Astrocyte of the cerebellum (primary cell): ENCODE results near the gene PRODH2.
"Not testable (repeated sequence)": the region's sequence is repeated elsewhere in the genome, so short reads cannot be mapped to it uniquely, and the experiment has no call there.

Source experiments
- DNase-seq: peaks from one replicate; pipeline ENCODE4 v3.0.0-alpha.2; 2011; ENCODE audit warnings: low read depth
- H3K4me3 ChIP-seq: 2 replicates; pipeline ENCODE4 v1.5.1; 2011; ENCODE audit warnings: mild to moderate bottlenecking, low read depth, low read length, moderate library complexity
- CTCF ChIP-seq: IDR thresholded peaks from 2 replicates; pipeline ENCODE4 v1.5.1; 2012; ENCODE audit warnings: low read length, low read depth, moderate library complexity, mild to moderate bottlenecking; ENCODE audit errors: missing control alignments
- in situ Hi-C: cut with HindIII; loops from 2 replicates; pipeline ENCODE4 v1.10.0; 2017; ENCODE audit warnings: low sequenced_read_pairs

The PRODH2 gene

GRCh38 chr19:35796645-35797542 is 15.8 kb downstream of the PRODH2 start:
- no peak overlapping the region for H3K4me3 ChIP-seq
- no peak for DNase-seq
- TF ChIP-seq CTCF = no peak
- in situ Hi-C loops = no loop called here

GRCh38 chr19:35795564-35795963 is 17.1 kb downstream of the PRODH2 start:
- in situ Hi-C loops, DNase-seq, H3K4me3 ChIP-seq: not testable (repeated sequence)

GRCh38 chr19:35793381-35794165 is 19.1 kb downstream of the PRODH2 start:
- no peak overlapping the region for H3K4me3 ChIP-seq
- no peak for TF ChIP-seq CTCF
- DNase-seq = no peak

GRCh38 chr19:35792888-35793287 is 19.8 kb downstream of the PRODH2 start:
- in situ Hi-C loops = no loop called here
- no peak for TF ChIP-seq CTCF

More at GRCh38 chr19:35793381-35794165, 19.1 kb downstream of the PRODH2 start:
- in situ Hi-C loops = no loop called here

GRCh38 chr19:35792312-35792711 is 20.3 kb downstream of the PRODH2 start:
- in situ Hi-C loops = no loop called here
- no peak for TF ChIP-seq CTCF
- H3K4me3 ChIP-seq = no peak overlapping the region
- DNase-seq = no peak

More at GRCh38 chr19:35792888-35793287, 19.8 kb downstream of the PRODH2 start:
- no peak for DNase-seq
- no peak overlapping the region for H3K4me3 ChIP-seq

- H3K4me3 ChIP-seq = no peak overlapping the region
- DNase-seq = no peak
- TF ChIP-seq CTCF = no peak
- in situ Hi-C loops = no loop called here
These were observed 20.8 kb downstream of the PRODH2 start for GRCh38 chr19:35791814-35792279.
